ENCODE data around the gene DTD1. TPM values are rescaled to one million over a fixed set of nuclear protein-coding genes. Genes with fewer than 3 reads are reported as not detected.

Gene DTD1
- total RNA-seq, 1 donor: 52.1 TPM

DNA sequence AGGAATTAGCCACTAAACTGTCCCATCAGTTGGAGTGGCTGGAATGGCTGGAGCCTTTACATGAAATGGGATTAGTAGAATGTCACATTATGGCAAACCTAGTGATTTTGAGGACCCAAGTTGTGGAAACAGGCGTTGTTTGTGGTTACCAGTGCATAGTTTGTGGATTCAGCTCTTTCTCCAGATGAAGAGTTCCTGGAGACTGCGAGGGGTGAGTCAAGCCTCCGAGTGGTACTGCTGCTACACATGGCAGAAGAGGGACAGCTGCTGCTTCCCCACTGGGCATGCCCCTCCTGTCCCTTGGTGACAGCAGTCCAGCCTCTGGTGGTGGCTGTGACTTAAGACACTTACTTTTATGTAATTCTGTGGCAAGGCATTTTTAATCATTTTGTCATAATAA is 131.6 kb downstream of the DTD1 start:
- Histone ChIP-seq H3K36me3 (ENCODE audit: insufficient read depth, low read length) (no peaks in the 10 kb centered on the region), H3K27me3 (ENCODE audit: insufficient read depth, low read length) (no peaks in the 10 kb centered on the region), H3K4me3 (ENCODE audit: insufficient read depth, low read length) (no peak overlapping the region), H3K27ac (ENCODE audit: low read depth, low read length) (no peak overlapping the region), H3K4me1 (ENCODE audit: insufficient read depth, low read length) (peaks cover 10% of the 10 kb centered on the region), H4K20me1 (ENCODE audit: insufficient read depth, low read length) (no peaks in the 10 kb centered on the region), H3K4me2 (ENCODE audit: insufficient read depth, low read length) (no peak overlapping the region), H2AFZ (ENCODE audit: low read length) (no peak overlapping the region), H3K9me3 (ENCODE audit: low read depth, low read length) (no peaks in the 10 kb centered on the region), H3K79me2 (ENCODE audit: insufficient read depth, low read length) (peaks cover 2% of the 10 kb centered on the region)
- DNase-seq (ENCODE audit: insufficient read length, low spot score, missing footprints): no peak
- TF ChIP-seq, protein P1, sequence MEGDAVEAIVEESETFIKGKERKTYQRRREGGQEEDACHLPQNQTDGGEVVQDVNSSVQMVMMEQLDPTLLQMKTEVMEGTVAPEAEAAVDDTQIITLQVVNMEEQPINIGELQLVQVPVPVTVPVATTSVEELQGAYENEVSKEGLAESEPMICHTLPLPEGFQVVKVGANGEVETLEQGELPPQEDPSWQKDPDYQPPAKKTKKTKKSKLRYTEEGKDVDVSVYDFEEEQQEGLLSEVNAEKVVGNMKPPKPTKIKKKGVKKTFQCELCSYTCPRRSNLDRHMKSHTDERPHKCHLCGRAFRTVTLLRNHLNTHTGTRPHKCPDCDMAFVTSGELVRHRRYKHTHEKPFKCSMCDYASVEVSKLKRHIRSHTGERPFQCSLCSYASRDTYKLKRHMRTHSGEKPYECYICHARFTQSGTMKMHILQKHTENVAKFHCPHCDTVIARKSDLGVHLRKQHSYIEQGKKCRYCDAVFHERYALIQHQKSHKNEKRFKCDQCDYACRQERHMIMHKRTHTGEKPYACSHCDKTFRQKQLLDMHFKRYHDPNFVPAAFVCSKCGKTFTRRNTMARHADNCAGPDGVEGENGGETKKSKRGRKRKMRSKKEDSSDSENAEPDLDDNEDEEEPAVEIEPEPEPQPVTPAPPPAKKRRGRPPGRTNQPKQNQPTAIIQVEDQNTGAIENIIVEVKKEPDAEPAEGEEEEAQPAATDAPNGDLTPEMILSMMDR (IDR thresholded peaks at IDR 0.05; ENCODE audit: extremely low read depth, low read depth, low read length): no peak

DNA sequence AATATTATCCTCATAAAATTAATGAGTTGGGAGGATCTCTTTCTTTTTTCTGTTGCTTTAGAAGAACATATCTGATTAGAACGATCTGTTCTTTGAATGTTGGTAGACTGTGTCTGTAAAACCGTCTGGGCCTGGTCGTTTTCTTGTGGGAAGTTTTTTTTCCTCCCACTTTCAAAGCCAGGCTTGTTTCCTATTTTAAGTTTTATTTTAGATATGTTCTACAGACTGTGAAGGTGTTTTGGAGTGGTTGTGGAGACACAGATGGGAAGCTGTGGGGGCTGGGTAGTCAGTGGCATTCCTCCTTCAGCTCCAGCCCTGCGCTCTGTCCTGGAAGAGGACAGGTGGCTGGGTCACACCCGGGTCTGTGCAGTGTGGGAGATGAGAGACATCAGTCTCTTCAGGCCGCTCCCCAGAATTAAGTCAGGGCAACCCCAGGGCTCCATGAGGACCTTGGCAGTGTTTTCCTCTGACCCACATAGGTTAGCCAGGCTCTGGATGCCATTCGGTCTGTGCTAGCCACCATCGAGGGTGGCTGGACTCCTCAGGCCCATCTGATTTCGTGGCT is 133.8 kb downstream of the DTD1 start:
- no peak overlapping the region for H2AFZ ChIP-seq (ENCODE audit: low read length)
- TF ChIP-seq, protein P1 (IDR thresholded peaks at IDR 0.05; ENCODE audit: extremely low read depth, low read depth, low read length): no peak
- H3K27ac ChIP-seq (ENCODE audit: low read depth, low read length): no peak overlapping the region
- DNase-seq (ENCODE audit: insufficient read length, low spot score, missing footprints): no peak
- no peaks in the 10 kb centered on the region for H3K27me3 ChIP-seq (ENCODE audit: insufficient read depth, low read length)
- H4K20me1 ChIP-seq (ENCODE audit: insufficient read depth, low read length): no peaks in the 10 kb centered on the region
- no peaks in the 10 kb centered on the region for H3K36me3 ChIP-seq (ENCODE audit: insufficient read depth, low read length)
- H3K79me2 ChIP-seq (ENCODE audit: insufficient read depth, low read length): peaks cover 2% of the 10 kb centered on the region
- no peak overlapping the region for H3K4me3 ChIP-seq (ENCODE audit: insufficient read depth, low read length)
- peaks cover 10% of the 10 kb centered on the region for H3K4me1 ChIP-seq (ENCODE audit: insufficient read depth, low read length)
- no peak overlapping the region for H3K4me2 ChIP-seq (ENCODE audit: insufficient read depth, low read length)
- no peaks in the 10 kb centered on the region for H3K9me3 ChIP-seq (ENCODE audit: low read depth, low read length)

GRCh38 chr20:18722371-18722770 is 134.5 kb downstream of the DTD1 start:
- Histone ChIP-seq H3K4me2 (ENCODE audit: insufficient read depth, low read length) (no peak overlapping the region), H3K36me3 (ENCODE audit: insufficient read depth, low read length) (no peaks in the 10 kb centered on the region), H3K27me3 (ENCODE audit: insufficient read depth, low read length) (no peaks in the 10 kb centered on the region), H3K4me3 (ENCODE audit: insufficient read depth, low read length) (no peak overlapping the region), H4K20me1 (ENCODE audit: insufficient read depth, low read length) (no peaks in the 10 kb centered on the region), H3K4me1 (ENCODE audit: insufficient read depth, low read length) (peaks cover 10% of the 10 kb centered on the region), H2AFZ (ENCODE audit: low read length) (no peak overlapping the region), H3K79me2 (ENCODE audit: insufficient read depth, low read length) (peaks cover 2% of the 10 kb centered on the region), H3K27ac (ENCODE audit: low read depth, low read length) (no peak overlapping the region), H3K9me3 (ENCODE audit: low read depth, low read length) (no peaks in the 10 kb centered on the region)
- DNase-seq (ENCODE audit: insufficient read length, low spot score, missing footprints): no peak
- TF ChIP-seq, protein P1 (IDR thresholded peaks at IDR 0.05; ENCODE audit: extremely low read depth, low read depth, low read length): no peak

DNA sequence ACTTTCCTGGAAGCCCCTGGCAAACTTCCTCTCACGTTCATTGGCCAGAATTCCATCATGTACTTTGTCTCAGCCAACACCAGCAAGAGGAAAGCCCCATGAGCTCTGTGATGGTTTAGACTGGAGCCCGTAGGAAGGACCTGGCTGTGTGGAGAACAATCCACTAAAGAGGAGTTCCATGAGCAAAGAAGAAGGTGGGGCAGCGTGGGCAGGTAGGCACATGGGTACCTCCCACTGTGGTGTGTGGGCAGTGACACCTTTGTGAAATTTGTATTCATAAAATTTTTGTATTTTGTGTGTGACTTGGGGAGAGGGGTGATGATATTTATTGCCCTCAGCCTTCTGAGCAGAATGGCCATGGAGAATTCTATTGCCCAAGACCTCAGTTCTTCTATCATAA is 136.2 kb downstream of the DTD1 start:
- Histone ChIP-seq H3K4me1 (ENCODE audit: insufficient read depth, low read length) (peaks cover 10% of the 10 kb centered on the region), H3K79me2 (ENCODE audit: insufficient read depth, low read length) (peaks cover 2% of the 10 kb centered on the region), H3K4me3 (ENCODE audit: insufficient read depth, low read length) (no peak overlapping the region), H3K9me3 (ENCODE audit: low read depth, low read length) (no peaks in the 10 kb centered on the region), H3K27me3 (ENCODE audit: insufficient read depth, low read length) (no peaks in the 10 kb centered on the region), H4K20me1 (ENCODE audit: insufficient read depth, low read length) (no peaks in the 10 kb centered on the region), H3K36me3 (ENCODE audit: insufficient read depth, low read length) (no peaks in the 10 kb centered on the region), H3K4me2 (ENCODE audit: insufficient read depth, low read length) (no peak overlapping the region), H2AFZ (ENCODE audit: low read length) (no peak overlapping the region), H3K27ac (ENCODE audit: low read depth, low read length) (no peak overlapping the region)
- no peak for DNase-seq (ENCODE audit: insufficient read length, low spot score, missing footprints)
- TF ChIP-seq, protein P1 (IDR thresholded peaks at IDR 0.05; ENCODE audit: extremely low read depth, low read depth, low read length): no peak
